Amniotic epithelial cell (primary cell): ENCODE results near the gene TNNI2.
A peak's percentile ranks its signal among the peaks of the same experiment; 100 is the strongest.
"Not testable (repeated sequence)": the region's sequence is repeated elsewhere in the genome, so short reads cannot be mapped to it uniquely, and the experiment has no call there.

Source experiments
- DNase-seq: peaks from one replicate; pipeline ENCODE4 v3.0.0-alpha.2; 2010; ENCODE audit warnings: low read depth

Gene TNNI2

DNA sequence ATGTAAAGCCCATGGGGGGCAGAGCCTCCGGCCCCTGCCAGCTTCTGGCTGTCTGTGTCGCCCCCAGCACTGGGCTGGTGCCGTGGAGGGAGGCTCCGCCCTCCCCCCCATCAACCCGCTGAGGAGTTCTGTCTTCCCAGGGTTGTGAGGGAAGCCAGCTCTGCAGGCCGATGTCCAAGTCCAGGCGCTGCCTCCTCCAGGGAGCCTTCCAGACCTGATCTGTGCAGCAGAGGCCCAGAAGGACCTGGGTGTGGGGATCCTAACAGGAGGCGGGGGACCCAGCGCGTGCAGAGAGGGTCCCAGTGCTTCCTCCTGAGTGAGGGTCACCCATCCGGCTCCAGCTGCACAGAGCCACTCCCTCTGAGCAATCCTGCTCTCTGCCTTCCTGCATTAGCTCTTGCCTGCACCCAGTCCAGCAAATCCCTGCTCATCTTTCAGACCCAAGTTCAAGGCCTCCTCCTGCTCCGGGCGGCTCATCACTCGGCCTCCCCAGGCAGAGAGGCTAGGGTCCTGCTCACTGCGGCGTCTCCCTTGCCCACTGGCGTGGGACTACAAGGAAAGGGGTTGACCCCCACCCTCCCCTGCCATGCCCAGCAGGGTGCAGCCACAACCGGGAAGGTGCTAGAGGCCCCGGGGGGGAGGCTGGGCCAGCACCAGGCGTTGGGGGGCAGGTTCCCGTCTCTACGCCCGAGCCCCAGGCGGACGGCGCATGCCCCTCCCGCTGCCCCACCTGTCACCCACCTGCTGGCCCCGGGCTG lies 36.5 kb downstream of the TNNI2 start:
- DNase-seq = no peak

DNA sequence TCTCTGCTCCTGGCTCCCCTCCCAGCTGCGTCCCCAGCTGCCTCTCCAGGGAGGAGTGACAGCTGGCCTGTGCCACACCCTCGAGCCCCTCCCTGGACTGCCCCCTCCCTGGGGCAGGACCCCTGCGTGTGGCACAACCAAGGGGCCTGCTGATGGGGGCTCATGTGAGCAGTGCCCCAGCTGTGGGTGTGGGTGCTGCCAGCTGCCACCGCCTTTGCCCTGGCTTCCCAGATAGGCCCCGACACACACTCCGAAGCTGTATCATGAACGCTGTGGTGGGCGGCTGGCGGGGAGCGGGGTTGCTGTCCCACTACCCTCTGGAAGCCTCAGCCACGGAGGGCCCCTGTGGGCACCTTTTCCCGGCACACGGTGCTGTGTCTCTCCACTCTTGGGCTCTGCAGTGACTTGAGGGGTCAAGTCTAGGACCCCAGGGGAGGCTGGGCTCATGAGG lies 37.1 kb downstream of the TNNI2 start:
- DNase-seq = not testable (repeated sequence)

DNA sequence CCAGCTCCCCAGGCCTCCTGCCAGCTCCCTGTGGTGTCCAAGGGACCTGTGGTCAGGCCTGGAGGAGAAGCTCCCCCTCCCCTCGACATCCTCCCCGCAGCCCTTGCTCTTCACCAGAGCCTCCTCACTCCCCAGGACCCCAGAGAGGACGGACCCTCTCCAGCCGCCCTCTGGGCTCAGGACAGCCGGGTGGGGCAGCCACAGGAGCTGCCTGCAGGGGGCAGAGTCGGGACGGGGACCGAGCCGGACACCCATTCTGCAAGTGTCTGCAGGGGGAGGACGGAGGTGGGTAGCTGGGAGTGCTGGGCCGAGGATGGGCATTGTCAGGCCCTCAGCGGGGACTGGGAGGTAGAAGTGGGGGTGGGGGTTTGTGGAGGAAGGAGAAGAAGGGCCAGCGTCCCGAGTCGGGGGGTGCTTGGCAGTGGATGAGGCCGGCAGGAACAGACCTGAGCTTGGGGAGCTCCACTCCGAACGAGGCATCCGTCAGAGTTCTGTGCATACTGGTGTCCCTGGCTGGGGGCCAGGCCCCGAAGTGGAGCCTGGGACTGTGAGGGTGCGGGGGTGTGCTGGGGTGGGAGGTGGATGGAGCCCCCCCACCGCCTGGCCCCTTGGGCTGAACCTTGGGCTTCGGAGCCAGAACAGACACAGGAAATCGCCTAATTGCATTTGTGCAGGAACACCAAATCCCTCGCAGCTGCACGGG lies 37.7 kb downstream of the TNNI2 start:
- peak; percentile 93 for DNase-seq

DNA sequence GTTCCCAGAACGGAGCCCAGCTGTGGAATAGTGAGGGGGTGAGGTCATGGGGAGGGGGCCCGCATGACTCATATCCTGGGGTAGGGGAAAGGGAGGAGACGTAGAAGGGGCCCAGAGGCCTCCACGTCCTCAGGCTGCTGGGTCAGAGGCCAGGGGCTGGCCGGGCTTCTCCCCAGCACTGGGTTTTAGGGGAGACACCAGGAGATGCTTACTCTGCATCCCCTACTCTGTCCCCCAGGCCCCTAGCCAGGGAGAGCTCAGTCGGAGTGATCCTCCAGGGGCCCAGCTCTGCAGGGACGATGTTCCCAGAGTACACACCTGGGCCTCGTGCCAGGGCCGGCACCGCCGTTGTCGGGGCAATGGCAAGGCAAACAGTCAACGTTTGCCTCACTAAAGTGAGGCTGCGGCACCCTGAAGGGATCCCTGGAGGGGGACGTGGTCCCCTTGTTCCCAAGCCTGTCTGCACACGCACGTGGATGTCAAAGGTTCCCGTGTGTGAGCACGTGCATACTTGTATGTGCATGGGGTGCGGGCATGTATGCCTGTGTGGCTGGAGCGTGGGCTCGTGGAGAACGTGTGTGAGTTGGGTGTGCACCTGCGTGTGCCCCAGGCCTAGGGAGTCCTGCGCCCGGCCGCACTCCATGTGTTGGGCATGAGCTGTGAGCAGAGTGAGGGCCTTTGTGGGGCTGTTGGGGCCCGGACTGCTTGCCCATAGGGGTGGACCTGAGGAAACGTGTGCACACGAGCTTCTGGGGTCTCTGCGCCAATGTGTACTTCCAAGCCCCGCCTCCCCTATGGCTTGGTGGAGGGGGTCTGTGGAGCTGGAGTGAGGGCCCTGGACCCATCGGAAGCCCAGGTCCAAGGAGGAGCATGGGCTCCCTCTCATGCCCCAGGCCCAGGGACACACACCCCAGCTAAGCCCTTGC lies 38.7 kb downstream of the TNNI2 start:
- peak; percentile 61 for DNase-seq

DNA sequence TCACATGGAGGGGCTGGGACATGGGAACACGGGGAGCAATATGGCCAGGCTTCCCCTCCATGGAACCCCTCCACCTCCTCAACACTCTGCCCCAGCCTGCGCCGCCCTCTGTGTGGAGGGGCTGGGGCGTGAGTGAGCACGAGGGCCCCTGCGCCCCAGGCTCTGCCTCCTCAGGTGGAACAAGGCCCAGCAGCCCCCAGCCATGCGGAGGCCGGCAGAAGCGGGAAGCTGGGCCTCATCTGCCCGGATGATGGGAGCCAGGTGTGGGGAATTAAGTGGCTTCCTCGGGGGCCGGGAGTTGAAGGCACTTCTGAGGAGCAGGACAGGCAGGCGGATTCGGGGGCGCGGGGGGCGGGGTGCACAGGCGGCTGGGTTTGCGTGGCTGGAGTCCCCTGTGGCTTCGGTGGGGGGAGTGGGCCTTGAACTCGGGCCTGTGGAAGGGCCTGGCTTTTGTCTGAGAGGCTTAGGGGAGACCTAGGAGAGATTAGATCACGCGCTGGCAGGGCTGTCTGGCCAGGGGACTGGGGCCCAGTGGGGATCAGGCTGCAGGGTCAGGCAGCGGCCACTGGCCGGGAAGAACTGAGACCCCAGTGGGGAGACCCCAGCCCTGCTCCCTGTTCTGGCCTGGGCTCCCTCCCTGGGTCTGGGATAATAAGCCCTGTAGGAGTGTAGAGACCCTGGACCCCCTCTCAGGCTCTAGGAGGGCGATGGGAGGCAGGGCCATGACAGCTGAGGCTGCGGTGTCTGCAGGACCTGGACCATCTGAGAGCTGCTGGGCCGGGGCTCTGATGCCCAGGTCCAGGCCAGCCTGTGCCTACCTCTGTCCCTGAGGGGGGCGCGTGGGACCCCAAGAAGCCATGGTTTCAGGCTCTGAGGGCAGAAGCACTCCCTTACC lies 39.6 kb downstream of the TNNI2 start:
- DNase-seq = peak; percentile 71

DNA sequence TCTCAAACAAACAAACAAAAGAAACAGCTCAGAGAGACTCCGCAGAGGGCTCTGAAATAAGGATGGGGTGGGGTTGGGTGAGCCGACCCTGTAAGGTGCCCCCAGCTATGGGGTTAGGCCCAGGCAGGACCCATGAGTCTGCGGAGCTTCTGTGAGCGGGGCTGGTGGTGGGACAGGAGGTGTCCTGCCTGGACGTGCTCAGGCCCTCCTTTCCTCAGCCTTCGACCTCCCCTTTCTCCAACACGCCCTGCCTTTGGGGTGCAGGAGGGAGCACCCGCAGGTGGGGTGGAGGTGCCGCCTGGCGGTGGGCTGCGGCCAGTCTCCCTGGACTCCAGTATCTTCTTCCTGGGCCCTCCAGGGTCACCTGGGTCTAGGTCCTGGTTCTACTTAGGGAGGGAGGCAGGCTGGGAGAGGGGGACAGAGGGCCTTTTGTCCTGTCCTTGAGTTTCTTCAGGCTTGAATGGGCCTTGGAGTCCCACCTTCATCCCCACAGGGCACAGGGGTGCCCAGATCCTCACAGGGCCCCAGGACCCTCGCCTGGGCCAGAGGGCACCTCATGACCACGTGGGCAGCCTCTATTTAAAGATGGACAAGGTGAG lies 40.7 kb downstream of the TNNI2 start:
- DNase-seq = no peak

DNA sequence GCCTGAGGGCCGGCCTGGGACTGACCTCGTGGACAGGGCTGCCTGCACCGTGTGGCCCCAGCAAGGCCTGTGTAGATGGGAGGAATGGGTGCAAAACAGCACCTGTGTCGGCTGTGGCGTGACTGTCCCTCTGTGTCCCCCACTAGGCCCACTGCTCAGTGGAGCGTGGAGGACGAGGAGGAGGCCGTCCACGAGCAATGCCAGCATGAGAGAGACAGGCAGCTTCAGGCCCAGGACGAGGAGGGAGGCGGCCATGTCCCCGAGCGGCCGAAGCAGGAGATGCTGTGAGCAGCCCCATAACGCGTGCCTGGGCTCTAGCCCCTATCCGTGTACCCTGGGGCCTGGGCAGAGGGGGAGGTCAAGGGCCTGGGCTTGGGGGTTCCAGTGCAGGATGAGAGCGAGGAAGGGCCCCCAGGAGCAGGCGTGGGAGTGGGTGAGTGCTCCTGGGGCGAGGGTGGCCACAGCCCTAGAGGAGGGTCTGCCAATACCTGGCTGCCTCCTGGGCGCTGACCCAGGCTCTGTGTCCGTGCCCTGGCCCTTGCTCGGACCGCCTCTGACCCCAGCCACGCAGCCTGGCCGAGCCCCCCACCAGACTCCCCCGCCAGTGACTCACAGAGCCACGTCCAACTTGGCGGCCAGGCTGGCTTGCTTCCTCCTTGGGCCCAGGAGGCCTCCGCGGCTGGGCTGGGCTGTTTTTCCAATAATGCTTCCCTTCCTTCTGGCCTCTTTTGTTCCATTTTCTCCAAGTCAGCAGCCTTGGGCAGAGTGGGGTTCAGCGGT lies 41.4 kb downstream of the TNNI2 start:
- DNase-seq = no peak

DNA sequence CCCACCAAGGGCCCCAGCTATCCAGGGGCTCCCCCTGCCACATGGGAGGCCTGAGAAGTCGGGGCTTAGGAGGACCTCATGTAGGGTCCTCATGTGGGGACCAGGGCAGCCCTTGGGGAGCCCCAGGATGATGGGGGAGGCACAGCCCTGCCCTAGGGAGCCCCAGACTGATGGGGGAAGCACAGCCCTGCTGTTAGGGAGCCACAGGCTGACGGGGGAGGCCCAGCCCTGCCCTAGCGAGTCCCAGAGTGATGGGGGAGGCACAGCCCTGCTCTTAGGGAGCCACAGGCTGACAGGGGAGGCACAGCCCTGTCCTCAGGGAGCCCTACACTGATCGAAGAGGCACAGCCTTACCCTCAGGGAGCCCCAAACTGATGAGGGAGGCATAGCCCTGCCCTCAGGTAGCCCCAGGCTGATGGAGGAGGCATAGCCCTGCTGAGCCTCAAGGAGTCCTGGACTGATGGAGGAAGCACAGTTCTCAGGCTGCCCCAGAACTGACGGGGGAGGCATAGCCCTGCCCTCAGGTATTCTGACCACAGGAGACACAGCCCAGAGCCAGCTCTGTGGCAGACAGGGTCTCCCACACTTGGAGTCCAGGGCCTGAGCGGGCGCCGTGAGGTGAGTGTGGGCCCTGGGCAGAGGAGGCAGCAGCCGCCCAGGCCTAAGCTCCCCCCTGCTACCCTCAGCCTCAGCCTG lies 42.1 kb downstream of the TNNI2 start:
- no peak for DNase-seq

DNA sequence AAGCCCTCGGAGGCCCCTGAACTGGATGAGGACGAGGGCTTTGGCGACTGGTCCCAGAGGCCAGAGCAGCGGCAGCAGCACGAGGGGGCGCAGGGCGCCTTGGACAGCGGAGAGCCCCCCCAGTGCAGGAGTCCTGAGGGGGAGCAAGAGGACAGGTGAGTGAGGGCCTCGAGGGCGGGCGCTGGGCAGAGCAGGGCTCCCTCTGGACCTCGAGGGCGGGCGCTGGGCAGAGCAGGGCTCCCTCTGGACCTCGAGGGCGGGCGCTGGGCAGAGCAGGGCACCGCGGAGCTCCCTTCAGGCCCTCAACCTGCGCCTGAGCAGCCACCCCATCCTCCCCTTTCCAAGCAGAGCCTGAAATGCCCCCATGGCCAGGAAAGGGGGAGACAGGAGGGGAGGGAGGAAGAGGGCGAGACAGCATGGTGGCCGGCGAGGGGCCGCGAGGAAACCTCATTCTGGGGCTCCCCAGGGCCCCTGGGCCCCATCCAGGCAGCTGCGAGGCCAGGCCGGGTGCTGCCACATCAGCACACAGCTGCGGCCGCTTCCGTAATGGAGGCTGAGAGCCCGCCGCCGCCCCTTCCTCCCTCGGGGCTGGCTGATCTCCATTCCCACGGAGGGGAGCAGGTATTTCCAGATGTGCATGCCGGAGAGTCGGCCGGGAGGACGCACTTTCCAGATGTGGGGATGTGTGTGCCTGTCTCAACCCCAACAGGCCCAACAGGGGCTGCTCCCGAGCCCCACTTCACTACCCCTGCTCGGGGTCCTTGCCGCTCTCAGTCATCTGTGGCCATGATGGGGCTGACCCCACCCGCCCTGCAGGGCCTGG lies 42.9 kb downstream of the TNNI2 start:
- no peak for DNase-seq

DNA sequence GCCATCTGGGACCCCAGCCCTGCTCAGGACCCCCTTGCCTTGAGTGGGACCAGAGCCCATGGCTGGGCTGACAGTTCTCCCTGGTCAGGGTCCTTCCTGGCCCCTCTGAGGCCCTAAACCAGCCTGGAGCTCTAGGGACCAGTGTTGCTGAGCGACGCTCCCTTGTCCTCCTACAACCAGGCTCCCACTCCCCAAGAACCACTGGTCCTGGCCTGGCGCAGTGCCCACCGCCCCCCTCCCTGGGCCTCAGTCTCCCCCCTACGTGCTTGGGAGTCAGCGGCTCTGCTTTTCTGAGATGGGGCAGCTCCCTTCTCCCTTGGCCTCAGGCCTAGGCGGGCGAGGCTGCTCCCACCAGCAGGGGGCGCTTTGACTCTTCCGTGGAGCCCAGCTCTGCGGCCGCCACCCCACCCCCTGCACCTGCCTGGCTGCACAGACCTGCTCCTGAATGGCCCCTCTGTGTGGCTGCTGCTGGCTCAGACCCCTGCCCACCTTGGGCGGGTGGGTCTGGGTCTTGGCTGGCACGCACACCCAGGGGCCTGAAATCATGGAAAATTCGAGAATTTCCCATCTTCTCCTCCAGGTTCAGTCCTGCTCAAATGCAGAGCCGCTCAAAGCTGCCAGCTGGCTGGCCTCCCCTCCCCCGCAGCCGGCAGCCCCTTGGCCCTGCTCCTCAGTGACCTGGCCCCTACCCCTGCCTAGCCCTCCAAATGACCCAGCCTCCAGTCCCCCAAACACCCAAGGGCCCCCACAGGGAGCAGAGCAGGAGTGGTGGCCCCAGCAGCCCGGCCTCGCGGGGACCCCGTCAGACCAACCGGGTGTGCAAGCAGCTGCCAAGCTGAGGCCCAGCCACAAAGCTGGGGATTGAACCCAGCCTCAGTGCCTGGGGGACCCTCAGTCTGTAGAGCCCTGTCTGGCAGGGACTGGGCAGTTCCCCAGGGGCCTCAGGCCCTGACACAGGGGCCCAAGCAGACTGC lies 43.8 kb downstream of the TNNI2 start:
- DNase-seq = peak; percentile 53

DNA sequence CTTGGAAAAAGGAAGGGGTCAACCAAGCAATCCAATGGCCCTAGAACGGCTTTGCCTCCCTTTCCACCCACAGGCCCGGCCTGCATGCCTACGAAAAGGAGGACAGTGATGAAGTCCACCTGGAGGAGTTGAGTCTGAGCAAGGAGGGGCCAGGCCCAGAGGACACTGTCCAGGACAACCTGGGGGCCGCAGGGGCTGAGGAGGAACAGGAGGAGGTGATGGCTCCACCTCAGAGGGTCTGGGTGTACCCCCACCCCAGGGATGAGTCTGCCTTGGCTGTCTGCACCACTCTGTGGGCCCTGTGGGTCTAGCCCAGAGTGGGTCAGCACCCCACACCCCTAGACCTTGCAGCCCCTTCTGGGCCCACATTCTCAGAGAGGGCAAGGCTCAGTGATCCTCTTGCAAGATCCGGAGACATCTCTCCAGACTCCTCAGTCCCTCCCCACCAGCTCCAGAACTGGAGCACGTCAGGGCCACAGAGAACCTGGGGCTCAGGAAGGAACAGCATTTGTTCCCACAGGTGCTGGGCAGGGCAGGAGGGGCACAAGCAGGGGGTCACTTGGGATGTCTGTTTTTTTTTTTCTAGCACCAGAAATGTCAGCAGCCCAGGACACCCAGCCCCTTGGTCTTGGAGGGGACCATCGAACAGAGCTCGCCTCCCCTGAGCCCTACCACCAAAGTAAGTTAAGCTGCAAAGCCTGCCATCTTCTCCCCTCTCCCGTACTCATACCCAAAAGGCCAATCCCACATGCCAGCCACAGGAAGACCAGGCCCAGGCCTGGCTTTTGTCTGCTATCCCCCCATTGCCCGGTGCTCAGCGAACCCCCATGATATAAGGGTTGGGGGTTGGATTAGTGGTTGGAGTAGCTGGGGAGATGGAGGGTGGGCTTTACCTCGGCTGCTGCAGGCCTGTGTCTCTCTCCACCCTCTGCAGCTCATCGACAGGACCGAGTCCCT lies 44.8 kb downstream of the TNNI2 start:
- DNase-seq = no peak

DNA sequence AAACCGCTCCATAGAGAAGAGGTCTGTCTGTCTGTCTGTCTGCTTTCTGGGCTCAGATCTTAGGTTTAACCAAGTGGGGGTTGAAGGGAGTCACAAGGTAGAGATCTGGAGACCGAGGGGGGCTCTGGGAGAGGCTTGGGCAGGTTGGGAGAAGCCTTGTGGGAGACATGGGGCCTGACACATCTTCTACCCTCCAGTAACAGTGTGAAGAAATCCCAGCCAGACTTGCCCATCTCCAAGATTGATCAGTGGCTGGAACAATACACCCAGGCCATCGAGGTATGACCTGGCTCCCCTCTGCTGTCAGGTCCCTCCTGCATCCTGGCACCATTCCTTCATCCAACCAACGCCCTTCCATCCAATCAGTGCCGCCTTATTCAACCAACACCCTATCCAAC lies 45.5 kb downstream of the TNNI2 start:
- DNase-seq = no peak

DNA sequence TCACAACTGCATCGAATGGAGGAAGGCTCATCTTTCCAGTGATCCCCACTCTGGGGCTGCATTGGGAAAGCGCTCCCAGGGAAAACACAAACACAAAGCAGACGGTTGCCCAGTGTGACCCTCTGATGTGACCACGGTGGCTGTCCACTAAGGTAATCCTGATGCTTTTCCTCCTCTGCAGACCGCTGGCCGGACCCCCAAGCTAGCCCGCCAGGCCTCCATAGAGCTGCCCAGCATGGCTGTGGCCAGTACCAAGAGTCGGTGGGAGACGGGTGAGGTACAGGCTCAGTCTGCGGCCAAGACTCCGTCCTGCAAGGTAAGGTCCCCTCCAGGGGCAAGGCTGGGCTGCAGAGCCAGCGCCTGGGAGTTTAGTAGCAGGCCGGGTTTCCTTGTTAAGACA lies 47.8 kb downstream of the TNNI2 start:
- not testable (repeated sequence) for DNase-seq

DNA sequence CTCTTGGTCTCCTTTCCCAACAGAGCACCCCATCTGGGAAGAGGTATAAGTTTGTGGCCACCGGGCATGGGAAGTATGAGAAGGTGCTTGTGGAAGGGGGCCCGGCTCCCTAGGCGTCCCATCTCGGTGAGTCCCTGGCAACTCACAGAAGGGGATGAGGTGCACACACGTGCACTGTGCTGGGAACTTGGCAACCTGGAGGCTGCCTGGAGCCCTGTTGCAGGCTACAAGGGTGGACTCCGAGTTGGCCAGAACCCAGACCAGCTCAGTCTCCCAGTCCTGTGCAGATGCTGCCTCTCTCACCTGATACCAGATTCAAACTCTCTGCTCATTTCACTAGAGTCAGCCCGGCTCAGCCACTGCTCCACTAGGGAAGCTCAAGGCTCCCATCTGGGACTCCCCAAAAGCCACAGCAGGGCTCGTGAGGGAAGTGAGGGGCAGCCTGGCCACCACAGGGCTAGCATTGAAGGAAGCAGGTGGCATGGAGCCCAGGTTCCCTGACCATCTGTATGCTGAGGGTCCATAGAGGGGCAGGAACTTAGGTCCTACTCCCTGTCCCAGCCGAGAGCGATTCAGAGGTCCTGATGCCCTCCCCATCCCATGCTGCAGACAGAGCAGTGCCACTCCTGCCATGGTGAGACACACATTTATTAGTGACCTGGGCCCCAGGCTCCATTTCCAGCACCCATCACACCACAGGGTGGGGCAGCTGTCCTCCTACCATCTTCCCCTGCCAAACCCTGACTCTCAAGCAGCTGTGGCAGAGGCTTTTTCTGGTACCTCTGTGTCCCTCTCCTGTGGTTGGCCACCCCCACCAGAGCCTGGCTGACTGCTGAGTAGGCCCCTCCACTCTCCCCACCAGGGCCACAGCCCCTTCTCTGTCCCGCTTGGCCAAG lies 48.9 kb downstream of the TNNI2 start:
- DNase-seq = no peak

DNA sequence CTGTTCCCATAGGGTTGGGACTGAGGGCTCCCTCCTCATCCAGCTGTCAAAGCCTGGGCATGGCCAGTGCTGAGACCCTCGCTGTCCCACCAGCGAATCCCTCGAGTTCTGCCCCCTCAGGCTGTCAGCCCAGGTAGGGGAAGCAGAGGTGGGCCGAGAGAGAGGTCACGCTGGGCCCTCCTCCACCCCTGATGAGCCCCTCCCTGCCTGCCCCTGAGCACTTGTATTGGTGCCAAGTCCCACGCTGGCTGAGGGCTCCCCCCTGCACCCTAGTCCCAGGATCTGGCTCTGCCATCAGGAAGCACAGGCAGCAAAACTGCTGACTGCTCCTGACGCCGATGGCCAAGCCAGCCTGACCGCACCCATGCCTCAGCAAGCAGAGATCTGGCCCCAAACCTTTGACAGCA lies 49.6 kb downstream of the TNNI2 start:
- no peak for DNase-seq
